Effector CD8-positive, alpha-beta T cell (primary cell): ENCODE data around the gene ACE.

Experiments
- DNase-seq: peaks from one replicate; lab custom pipeline; 2025; lab: John Stamatoyannopoulos, UW

The ACE gene

DNA sequence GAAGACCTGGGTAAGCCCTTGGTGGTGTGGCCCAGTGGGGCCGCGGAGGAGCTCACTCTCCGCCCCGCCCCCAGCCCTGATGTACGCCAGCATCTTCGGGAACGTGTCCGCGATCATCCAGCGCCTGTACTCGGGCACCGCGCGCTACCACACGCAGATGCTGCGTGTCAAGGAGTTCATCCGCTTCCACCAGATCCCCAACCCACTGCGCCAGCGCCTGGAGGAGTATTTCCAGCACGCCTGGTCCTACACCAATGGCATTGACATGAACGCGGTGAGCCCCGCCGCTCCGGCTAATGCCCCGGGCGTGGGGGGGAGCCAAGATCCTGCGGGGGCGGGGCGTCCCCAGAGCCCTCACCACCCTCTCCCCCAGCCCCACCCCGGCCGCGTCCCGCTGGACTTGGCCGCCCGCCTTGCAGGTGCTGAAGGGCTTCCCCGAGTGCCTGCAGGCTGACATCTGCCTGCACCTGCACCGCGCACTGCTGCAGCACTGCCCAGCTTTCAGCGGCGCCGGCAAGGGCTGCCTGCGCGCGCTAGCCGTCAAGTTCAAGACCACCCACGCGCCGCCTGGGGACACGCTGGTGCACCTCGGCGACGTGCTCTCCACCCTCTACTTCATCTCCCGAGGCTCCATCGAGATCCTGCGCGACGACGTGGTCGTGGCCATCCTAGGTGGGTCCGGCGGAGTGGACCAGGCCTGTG is 61.3 kb downstream of the ACE start:
- DNase-seq, result no peak

GRCh38 chr17:63538693-63539595 is 62.1 kb downstream of the ACE start:
- no peak for DNase-seq

- no peak for DNase-seq
Measured at GRCh38 chr17:63540590-63540989, 63.7 kb downstream of the ACE start.

GRCh38 chr17:63542218-63542545 is 65.3 kb downstream of the ACE start:
- DNase-seq, result no peak

- no peak for DNase-seq
Measured at GRCh38 chr17:63542942-63543821, 66.3 kb downstream of the ACE start.

- DNase-seq, result no peak
Measured at GRCh38 chr17:63543822-63544420, 67.1 kb downstream of the ACE start.

GRCh38 chr17:63544467-63545301 is 67.8 kb downstream of the ACE start:
- DNase-seq, result no peak

DNA sequence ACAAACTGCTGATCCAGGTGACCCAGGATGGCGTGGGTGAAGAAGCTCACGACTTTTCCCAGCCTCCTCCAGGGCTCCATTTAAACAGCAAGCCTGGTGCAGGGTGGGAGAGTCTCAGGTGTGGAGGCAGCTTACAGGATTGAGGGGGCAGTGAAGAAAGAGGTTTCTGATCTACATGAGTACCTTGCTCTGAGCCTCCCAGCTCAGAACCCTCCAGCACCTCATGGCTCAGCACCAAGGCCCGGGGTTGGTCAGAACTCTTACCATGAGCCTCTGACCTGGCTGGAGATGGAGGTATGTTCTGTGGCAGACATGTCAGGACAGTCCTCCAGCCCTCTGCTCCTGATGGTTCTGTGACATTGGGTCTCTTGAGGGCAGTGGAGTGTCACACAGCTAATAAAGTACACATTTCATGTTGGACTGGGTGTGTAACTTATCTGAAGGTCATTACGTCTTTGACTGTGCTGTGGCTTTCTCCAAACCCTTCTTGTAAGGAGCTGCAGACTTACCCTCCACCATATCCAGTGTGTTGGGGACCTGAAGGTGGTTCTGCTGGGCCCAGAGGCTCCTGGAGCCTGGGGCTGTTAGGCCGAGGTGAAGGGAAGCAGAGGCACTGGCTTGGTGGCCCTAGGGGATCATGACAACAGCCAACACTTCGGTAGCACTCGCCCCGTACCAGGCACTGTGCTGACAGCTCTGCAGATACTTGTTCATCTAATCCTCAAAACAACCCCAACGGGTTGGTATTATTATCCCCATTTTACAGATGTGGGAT is 69.6 kb downstream of the ACE start:
- DNase-seq, result no peak

DNA sequence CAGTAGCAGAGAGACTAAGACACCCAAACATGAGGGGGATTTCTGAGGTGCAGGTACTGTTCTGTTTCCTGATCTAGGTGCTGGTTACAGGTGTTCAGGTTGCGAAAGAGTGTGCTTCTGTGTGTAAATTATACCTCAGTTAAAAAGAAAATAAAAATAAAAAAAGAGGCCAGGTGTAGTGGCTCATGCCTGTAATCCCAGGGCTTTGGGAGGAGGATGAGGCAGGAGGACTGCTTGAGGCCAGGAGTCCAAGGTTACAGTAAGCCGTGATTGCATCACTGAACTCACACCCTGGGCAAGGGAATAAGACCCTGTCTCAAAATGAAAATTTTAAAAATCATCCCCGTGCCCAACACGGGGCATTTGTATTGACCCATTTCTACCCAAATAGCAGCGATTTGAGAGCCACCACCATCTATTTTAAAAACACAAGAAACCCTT is 70.2 kb downstream of the ACE start:
- no peak for DNase-seq
